Stimulated activated memory B cell treated with anti-CD40 and anti-IgM and Interleukin-4, amounts not matched to agents 10 μg/mL and 1 μg/mL and 100 μg/mL, for 72 hours (primary cell): ENCODE data around the gene IL4R.

Experiments
- ATAC-seq: fragments of 150-1000 bp; cut with Tn5 transposase; 2 replicates; pipeline ENCODE4 v1.10.0; 2021
- H3K27ac Mint-ChIP-seq: one replicate; pipeline ENCODE4 v1.8.0; 2022; ENCODE audit warnings: mild to moderate bottlenecking, mixed read lengths
- H3K27me3 Mint-ChIP-seq: one replicate; pipeline ENCODE4 v1.8.0; 2022; ENCODE audit warnings: mixed read lengths
- H3K36me3 Mint-ChIP-seq: one replicate; pipeline ENCODE4 v1.8.0; 2022; ENCODE audit warnings: mixed read lengths
- H3K4me1 Mint-ChIP-seq: one replicate; pipeline ENCODE4 v1.8.0; 2022; ENCODE audit warnings: mixed read lengths
- H3K4me3 Mint-ChIP-seq: one replicate; pipeline ENCODE4 v1.8.0; 2022; ENCODE audit warnings: mild to moderate bottlenecking, moderate library complexity, mixed read lengths
- H3K9me3 Mint-ChIP-seq: one replicate; pipeline ENCODE4 v1.8.0; 2022; ENCODE audit warnings: mixed read lengths

The IL4R gene

GRCh38 chr16:27345201-27345600 is 31.4 kb downstream of the IL4R start:
- no peak for ATAC-seq
- peaks cover 87% of the 10 kb centered on the region for H3K36me3 Mint-ChIP-seq
- H3K27me3 Mint-ChIP-seq: no peaks in the 10 kb centered on the region
- H3K9me3 Mint-ChIP-seq: no peaks in the 10 kb centered on the region
- peaks cover 32% of the 10 kb centered on the region for H3K4me1 Mint-ChIP-seq
- H3K4me3 Mint-ChIP-seq: no peak overlapping the region
- H3K27ac Mint-ChIP-seq: no peak overlapping the region

DNA sequence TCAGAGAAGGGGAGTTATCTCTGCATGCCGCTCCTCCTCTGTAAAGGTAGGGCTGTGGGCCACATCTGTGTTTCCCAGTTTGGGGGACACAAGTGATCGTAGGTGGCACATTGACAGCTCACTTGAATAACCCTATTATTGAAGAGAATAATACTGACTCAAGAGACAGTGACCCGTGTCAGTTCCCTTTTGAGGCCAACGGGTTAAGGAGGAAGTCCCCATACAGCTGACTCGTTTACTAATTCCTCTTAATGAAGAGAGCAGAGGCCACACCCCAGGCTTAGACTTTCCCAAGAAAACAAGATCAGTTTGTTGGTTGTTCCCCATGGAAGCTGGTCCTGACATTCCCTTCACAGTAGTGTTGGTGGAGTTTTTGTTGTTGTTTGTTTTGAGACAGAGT is 33.0 kb downstream of the IL4R start:
- no peak overlapping the region for H3K4me3 Mint-ChIP-seq
- no peaks in the 10 kb centered on the region for H3K9me3 Mint-ChIP-seq
- peak overlapping the region; percentile 61 for H3K27ac Mint-ChIP-seq
- peaks cover 87% of the 10 kb centered on the region for H3K36me3 Mint-ChIP-seq
- H3K4me1 Mint-ChIP-seq: peaks cover 21% of the 10 kb centered on the region
- H3K27me3 Mint-ChIP-seq: no peaks in the 10 kb centered on the region
- peak; percentile 84 for ATAC-seq

DNA sequence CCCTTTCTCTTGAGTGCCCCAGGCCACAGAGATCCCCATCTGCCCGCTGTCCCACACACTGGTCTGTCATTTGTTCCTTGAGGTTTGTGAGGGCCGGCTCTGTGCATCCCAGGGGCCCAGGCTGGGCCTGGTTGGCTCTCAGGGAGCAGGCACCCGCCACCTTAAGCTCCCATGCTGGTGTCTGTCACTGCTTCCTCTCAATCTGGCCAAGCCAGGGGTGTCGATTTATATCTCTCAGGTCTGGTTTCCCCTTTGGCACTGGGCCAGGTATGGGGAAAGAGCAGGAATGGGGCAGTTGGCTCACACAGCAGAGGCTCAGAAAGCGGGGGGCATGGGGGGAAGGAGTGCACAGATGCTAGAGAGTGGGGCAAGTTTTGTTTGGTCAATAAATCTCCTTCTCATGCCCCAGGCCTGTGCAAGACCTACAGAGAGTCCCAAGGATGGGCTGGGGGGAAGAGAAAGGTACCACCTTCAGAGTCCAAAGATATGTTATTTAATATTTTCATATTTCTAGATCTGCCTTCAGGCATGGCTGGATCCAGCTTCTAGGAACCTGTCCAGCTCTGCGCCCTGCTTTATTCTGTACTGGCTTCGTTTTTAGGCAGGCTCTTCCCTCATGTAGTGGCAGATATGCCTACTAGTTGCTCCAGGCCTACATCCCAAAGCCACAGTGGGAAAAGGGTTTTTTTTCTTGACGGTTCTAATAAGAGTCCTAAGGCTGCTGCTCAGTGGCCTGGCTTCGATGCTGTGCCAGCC is 34.3 kb downstream of the IL4R start:
- H3K36me3 Mint-ChIP-seq: peaks cover 84% of the 10 kb centered on the region
- no peak for ATAC-seq

DNA sequence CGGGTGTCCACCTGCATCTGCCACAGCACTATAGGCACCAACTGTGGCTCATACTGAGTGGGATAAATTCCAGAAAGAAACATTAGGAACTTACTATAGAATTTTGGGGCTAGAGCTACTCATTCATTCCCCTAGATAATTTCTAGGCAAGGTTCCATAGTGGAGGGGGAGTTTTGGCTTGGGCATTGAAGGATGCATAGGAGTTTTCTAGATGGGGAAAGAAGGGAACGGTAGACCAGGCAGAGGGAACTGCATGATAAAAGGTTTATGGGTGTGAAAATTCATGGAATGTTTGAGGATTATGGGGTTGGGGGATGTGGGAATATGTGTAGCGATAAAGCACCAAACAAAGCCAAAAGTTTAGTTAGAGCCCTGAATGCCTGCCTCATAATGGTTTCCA is 35.5 kb downstream of the IL4R start:
- Mint-ChIP-seq H3K4me3 (no peak overlapping the region), H3K27ac (peak overlapping the region; percentile 61), H3K9me3 (no peaks in the 10 kb centered on the region), H3K27me3 (no peaks in the 10 kb centered on the region), H3K4me1 (peaks cover 21% of the 10 kb centered on the region), H3K36me3 (peaks cover 84% of the 10 kb centered on the region)
- ATAC-seq: no peak

More for the DNA sequence above, 34.3 kb downstream of the IL4R start:
- Mint-ChIP-seq H3K27ac (peak overlapping the region; percentile 61), H3K9me3 (no peaks in the 10 kb centered on the region), H3K4me1 (peaks cover 21% of the 10 kb centered on the region), H3K4me3 (no peak overlapping the region), H3K27me3 (no peaks in the 10 kb centered on the region)

- no peak overlapping the region for H3K27ac Mint-ChIP-seq
- H3K4me3 Mint-ChIP-seq: no peak overlapping the region
- no peaks in the 10 kb centered on the region for H3K27me3 Mint-ChIP-seq
- no peak for ATAC-seq
- H3K9me3 Mint-ChIP-seq: no peaks in the 10 kb centered on the region
- peaks cover 83% of the 10 kb centered on the region for H3K36me3 Mint-ChIP-seq
- peaks cover 21% of the 10 kb centered on the region for H3K4me1 Mint-ChIP-seq
Measured at GRCh38 chr16:27350006-27350405, 36.2 kb downstream of the IL4R start.

DNA sequence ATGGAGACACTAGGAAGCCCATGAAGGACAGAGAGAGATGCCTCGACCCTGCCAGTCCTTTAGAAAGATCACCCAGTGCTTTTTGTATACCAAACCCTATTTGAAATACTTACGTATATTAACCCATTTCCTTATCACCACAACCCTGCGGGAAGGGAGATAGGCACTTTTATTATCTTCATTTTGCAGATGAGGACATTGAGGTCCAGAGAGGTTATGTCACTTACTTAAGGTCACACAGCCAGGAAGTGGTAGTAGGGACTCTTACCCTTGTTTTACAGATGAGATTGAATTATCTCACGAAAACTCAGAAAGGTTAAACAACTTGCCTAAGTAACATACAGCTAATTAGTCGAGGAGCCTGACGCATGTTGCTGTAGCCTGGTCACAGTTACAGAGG is 38.2 kb downstream of the IL4R start:
- H3K27ac Mint-ChIP-seq: no peak overlapping the region
- H3K4me1 Mint-ChIP-seq: peaks cover 7% of the 10 kb centered on the region
- H3K9me3 Mint-ChIP-seq: no peaks in the 10 kb centered on the region
- H3K27me3 Mint-ChIP-seq: no peaks in the 10 kb centered on the region
- H3K4me3 Mint-ChIP-seq: no peak overlapping the region
- peaks cover 92% of the 10 kb centered on the region for H3K36me3 Mint-ChIP-seq
- ATAC-seq: no peak

GRCh38 chr16:27353853-27354252 is 40.1 kb downstream of the IL4R start:
- Mint-ChIP-seq H3K9me3 (peaks cover 1% of the 10 kb centered on the region), H3K27ac (no peak overlapping the region), H3K36me3 (peaks cover 92% of the 10 kb centered on the region), H3K4me1 (no peaks in the 10 kb centered on the region), H3K4me3 (no peak overlapping the region), H3K27me3 (no peaks in the 10 kb centered on the region)
- no peak for ATAC-seq

GRCh38 chr16:27355610-27356009 is 41.8 kb downstream of the IL4R start:
- ATAC-seq: no peak
- H3K9me3 Mint-ChIP-seq: peaks cover 2% of the 10 kb centered on the region
- no peaks in the 10 kb centered on the region for H3K27me3 Mint-ChIP-seq
- H3K27ac Mint-ChIP-seq: no peak overlapping the region
- no peaks in the 10 kb centered on the region for H3K4me1 Mint-ChIP-seq
- H3K4me3 Mint-ChIP-seq: no peak overlapping the region
- peaks cover 83% of the 10 kb centered on the region for H3K36me3 Mint-ChIP-seq

- no peaks in the 10 kb centered on the region for H3K4me1 Mint-ChIP-seq
- H3K9me3 Mint-ChIP-seq: peaks cover 2% of the 10 kb centered on the region
- no peak overlapping the region for H3K4me3 Mint-ChIP-seq
- no peak overlapping the region for H3K27ac Mint-ChIP-seq
- H3K36me3 Mint-ChIP-seq: peaks cover 83% of the 10 kb centered on the region
- no peak for ATAC-seq
- no peaks in the 10 kb centered on the region for H3K27me3 Mint-ChIP-seq
Measured at GRCh38 chr16:27356794-27357193, 43.0 kb downstream of the IL4R start.

DNA sequence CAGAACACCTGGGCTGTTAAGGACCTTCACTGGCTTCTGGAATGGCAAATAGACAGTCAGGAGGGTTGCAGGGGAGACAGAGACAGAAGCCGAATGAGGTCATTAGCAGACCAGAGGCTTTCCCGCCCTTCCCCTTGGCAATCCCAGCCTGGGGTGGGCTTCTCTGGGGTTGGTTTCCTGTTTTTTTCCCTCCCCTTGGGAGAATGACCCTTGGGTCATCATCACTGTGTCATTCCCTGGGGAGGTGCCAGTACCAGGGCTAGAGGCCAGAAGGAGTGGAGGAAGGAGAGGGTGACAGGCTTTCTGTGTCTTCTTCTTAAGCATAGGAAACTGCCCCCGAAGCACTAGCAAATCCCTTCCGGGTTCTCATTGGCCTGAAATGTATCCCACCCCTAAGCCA is 45.3 kb downstream of the IL4R start:
- H3K9me3 Mint-ChIP-seq: peaks cover 2% of the 10 kb centered on the region
- H3K4me3 Mint-ChIP-seq: no peak overlapping the region
- peaks cover 8% of the 10 kb centered on the region for H3K4me1 Mint-ChIP-seq
- ATAC-seq: no peak
- H3K27ac Mint-ChIP-seq: no peak overlapping the region
- peaks cover 89% of the 10 kb centered on the region for H3K36me3 Mint-ChIP-seq
- no peaks in the 10 kb centered on the region for H3K27me3 Mint-ChIP-seq

GRCh38 chr16:27359615-27360014 is 45.8 kb downstream of the IL4R start:
- no peaks in the 10 kb centered on the region for H3K27me3 Mint-ChIP-seq
- no peak overlapping the region for H3K4me3 Mint-ChIP-seq
- H3K36me3 Mint-ChIP-seq: peaks cover 90% of the 10 kb centered on the region

GRCh38 chr16:27361987-27362386 is 48.2 kb downstream of the IL4R start:
- ATAC-seq: no peak
- peaks cover 74% of the 10 kb centered on the region for H3K36me3 Mint-ChIP-seq
- peaks cover 20% of the 10 kb centered on the region for H3K4me1 Mint-ChIP-seq
- no peaks in the 10 kb centered on the region for H3K27me3 Mint-ChIP-seq
- peaks cover 2% of the 10 kb centered on the region for H3K9me3 Mint-ChIP-seq
- no peak overlapping the region for H3K4me3 Mint-ChIP-seq
- H3K27ac Mint-ChIP-seq: no peak overlapping the region

More at GRCh38 chr16:27359615-27360014, 45.8 kb downstream of the IL4R start:
- ATAC-seq: no peak
- H3K27ac Mint-ChIP-seq: no peak overlapping the region
- peaks cover 2% of the 10 kb centered on the region for H3K9me3 Mint-ChIP-seq
- peaks cover 13% of the 10 kb centered on the region for H3K4me1 Mint-ChIP-seq

GRCh38 chr16:27362570-27363245 is 48.9 kb downstream of the IL4R start:
- Mint-ChIP-seq H3K9me3 (peaks cover 2% of the 10 kb centered on the region), H3K4me3 (no peak overlapping the region), H3K4me1 (peaks cover 26% of the 10 kb centered on the region), H3K27ac (no peak overlapping the region), H3K27me3 (no peaks in the 10 kb centered on the region), H3K36me3 (peaks cover 68% of the 10 kb centered on the region)
- no peak for ATAC-seq

GRCh38 chr16:27363246-27363632 is 49.5 kb downstream of the IL4R start:
- Mint-ChIP-seq H3K27ac (peak overlapping the region; percentile 57), H3K27me3 (no peaks in the 10 kb centered on the region), H3K4me3 (no peak overlapping the region), H3K4me1 (peaks cover 31% of the 10 kb centered on the region), H3K9me3 (peaks cover 2% of the 10 kb centered on the region), H3K36me3 (peaks cover 63% of the 10 kb centered on the region)
- no peak for ATAC-seq

DNA sequence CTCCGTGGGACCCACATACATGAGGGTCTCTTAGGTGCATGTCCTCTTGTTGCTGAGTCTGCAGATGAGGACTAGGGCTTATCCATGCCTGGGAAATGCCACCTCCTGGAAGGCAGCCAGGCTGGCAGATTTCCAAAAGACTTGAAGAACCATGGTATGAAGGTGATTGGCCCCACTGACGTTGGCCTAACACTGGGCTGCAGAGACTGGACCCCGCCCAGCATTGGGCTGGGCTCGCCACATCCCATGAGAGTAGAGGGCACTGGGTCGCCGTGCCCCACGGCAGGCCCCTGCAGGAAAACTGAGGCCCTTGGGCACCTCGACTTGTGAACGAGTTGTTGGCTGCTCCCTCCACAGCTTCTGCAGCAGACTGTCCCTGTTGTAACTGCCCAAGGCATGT is 50.0 kb downstream of the IL4R start:
- peaks cover 57% of the 10 kb centered on the region for H3K36me3 Mint-ChIP-seq
- no peak overlapping the region for H3K4me3 Mint-ChIP-seq
- no peak for ATAC-seq
- peaks cover 37% of the 10 kb centered on the region for H3K4me1 Mint-ChIP-seq
- H3K27ac Mint-ChIP-seq: peak overlapping the region; percentile 57
- H3K27me3 Mint-ChIP-seq: no peaks in the 10 kb centered on the region
- peaks cover 2% of the 10 kb centered on the region for H3K9me3 Mint-ChIP-seq
